Measurements from ENCODE around the gene UGT1A1. TPM values are rescaled to one million over a fixed set of nuclear protein-coding genes. Genes with fewer than 3 reads are reported as not detected.
"Not testable (repeated sequence)": the region's sequence is repeated elsewhere in the genome, so short reads cannot be mapped to it uniquely, and the experiment has no call there.

UGT1A1 gene
- total and polyA plus RNA-seq, 2 experiments from 2014 or later: not detected

DNA sequence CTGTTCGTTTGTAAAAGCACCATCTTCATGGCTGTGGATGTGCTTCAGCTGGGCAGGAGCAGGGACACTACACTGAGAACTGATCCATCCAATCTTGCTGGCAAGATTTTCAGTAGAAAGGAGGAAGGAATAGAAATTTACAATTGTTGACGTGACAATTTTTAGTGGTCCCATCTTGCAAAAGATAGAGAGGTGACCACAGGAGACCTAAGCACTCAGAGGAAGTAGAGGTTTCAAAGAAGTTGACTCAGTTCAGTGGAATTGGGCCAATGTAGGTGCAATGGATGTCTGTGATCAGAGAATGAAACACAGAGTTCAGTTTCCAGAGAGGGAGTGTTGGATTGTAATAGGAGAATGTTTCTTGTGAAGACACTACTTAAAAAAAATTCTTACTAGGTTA lies 45.9 kb upstream of the UGT1A1 start:
- no peaks in the 10 kb centered on the region for H3K9me3 ChIP-seq (ENCODE audit: low read depth)
- no peak for TF ChIP-seq EZH2phosphoT487 (IDR thresholded peaks at IDR 0.05; ENCODE audit: insufficient read depth, low read depth)
- no peak for TF ChIP-seq EZH2 (IDR thresholded peaks at IDR 0.05; ENCODE audit: insufficient read depth, poor library complexity, severe bottlenecking)

DNA sequence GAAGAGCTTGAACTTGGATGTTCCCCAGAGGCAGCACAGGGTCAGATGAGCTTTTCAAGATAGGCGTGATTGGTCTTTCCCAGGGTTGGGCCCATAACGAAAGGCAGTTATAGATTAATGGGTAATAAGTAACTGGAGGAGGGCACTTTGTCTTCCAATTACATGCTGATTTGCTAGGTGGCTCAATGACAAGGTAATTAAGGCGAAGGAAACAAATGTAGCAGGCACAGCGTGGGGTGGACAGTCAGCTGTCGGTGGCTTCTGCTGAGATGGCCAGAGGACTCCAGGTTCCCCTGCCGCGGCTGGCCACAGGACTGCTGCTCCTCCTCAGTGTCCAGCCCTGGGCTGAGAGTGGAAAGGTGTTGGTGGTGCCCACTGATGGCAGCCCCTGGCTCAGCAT lies 41.5 kb upstream of the UGT1A1 start, which contains the start of gene UGT1A4:
Gene UGT1A4, plus strand, starts transcription at position 185 of the 400 bp plus-strand sequence. Its CDS starts 85 bp downstream, at position 270.
- Histone ChIP-seq H3K36me3 (ENCODE audit: low read depth) (no peaks in the 10 kb centered on the region), H3K9me2 (ENCODE audit: insufficient read depth) (no peaks in the 10 kb centered on the region), H3K9me3 (ENCODE audit: low read depth) (no peaks in the 10 kb centered on the region), H3K4me1 (ENCODE audit: insufficient read depth) (no peaks in the 10 kb centered on the region), H3K27ac (no peak within 1 kb of the TSS), H3K9ac (no peak within 1 kb of the TSS), H4K20me1 (ENCODE audit: insufficient read depth) (no peaks in the 10 kb centered on the region), H2AFZ (no peak within 1 kb of the TSS), H3K27me3 (replicated peaks; ENCODE audit: insufficient read depth) (peaks cover 45% of the 10 kb centered on the region), H3K4me2 (ENCODE audit: unreplicated experiment) (no peak within 1 kb of the TSS), H3K79me2 (ENCODE audit: insufficient read depth) (no peaks in the 10 kb centered on the region), H3F3A (ENCODE audit: insufficient read depth) (no peaks in the 10 kb centered on the region), H3K4me3 (no peak within 1 kb of the TSS)
- in situ Hi-C loops (cut with MboI): loop anchor here (10.0 kb wide), 1 partner anchor 264 kb away; no protein-coding TSS in a partner anchor
- DNase-seq: no peak
- TF ChIP-seq EZH2phosphoT487 (IDR thresholded peaks at IDR 0.05; ENCODE audit: insufficient read depth, low read depth) (no peak), EZH2 (IDR thresholded peaks at IDR 0.05; ENCODE audit: insufficient read depth, poor library complexity, severe bottlenecking) (no peak)
- WGBS, 2 experiments (ENCODE audit: low coverage in 1 of 2, low lambda C conversion rate in 2 of 2, missing lambda C conversion rate in 2 of 2): 52 to 58% methylated on average over 7 of the region's 7 CpGs

More for the DNA sequence above, 45.9 kb upstream of the UGT1A1 start:
- Histone ChIP-seq H3F3A (ENCODE audit: insufficient read depth) (no peaks in the 10 kb centered on the region), H3K27ac (no peak overlapping the region), H3K9me2 (ENCODE audit: insufficient read depth) (no peaks in the 10 kb centered on the region), H4K20me1 (ENCODE audit: insufficient read depth) (no peaks in the 10 kb centered on the region), H3K4me3 (no peak overlapping the region), H3K27me3 (replicated peaks; ENCODE audit: insufficient read depth) (peaks cover 65% of the 10 kb centered on the region), H3K36me3 (ENCODE audit: low read depth) (no peaks in the 10 kb centered on the region), H3K79me2 (ENCODE audit: insufficient read depth) (no peaks in the 10 kb centered on the region), H3K9ac (no peak overlapping the region), H2AFZ (no peak overlapping the region), H3K4me2 (ENCODE audit: unreplicated experiment) (no peak overlapping the region), H3K4me1 (ENCODE audit: insufficient read depth) (no peaks in the 10 kb centered on the region)
- in situ Hi-C loops (cut with MboI): loop anchor here (10.0 kb wide), 1 partner anchor 259 kb away; no protein-coding TSS in a partner anchor
- DNase-seq: no peak
- 60 to 74% methylated on average over 2 of the region's 2 CpGs for WGBS, 2 experiments (ENCODE audit: low coverage in 1 of 2, low lambda C conversion rate in 2 of 2, missing lambda C conversion rate in 2 of 2)

DNA sequence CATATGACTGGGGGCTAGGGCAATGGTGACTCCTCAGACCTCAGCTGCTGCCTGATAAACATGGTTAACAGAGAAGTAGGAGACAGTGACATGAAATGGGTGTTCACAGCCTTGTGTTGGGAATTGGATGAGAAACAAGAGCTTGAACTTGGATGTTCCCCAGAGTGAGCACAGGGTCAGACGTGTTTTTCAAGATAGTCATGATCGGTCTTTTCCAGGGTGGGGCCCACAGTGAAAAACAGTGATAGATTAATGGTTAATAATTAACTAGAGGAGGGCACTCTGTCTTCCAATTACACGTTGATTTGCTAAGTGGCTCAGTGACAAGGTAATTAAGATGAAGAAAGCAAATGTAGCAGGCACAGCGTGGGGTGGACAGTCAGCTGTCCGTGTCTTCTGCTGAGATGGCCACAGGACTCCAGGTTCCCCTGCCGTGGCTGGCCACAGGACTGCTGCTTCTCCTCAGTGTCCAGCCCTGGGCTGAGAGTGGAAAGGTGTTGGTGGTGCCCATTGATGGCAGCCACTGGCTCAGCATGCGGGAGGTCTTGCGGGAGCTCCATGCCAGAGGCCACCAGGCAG lies 31.3 kb upstream of the UGT1A1 start, which contains the start of gene UGT1A3:
Gene UGT1A3, plus strand, starts transcription at position 320 of the 579 bp plus-strand sequence. Its CDS starts 85 bp downstream, at position 405.
- no peak for TF ChIP-seq EZH2 (IDR thresholded peaks at IDR 0.05; ENCODE audit: insufficient read depth, poor library complexity, severe bottlenecking)
- TF ChIP-seq EZH2phosphoT487 (IDR thresholded peaks at IDR 0.05; ENCODE audit: insufficient read depth, low read depth): no peak
- H3K79me2 ChIP-seq (ENCODE audit: insufficient read depth): no peaks in the 10 kb centered on the region
- no peaks in the 10 kb centered on the region for H4K20me1 ChIP-seq (ENCODE audit: insufficient read depth)
- H3K9me2 ChIP-seq (ENCODE audit: insufficient read depth): no peaks in the 10 kb centered on the region
- H3K27me3 ChIP-seq (replicated peaks; ENCODE audit: insufficient read depth): no peaks in the 10 kb centered on the region; the same call in 1 of the 2 replicates
- no peaks in the 10 kb centered on the region for H3K9me3 ChIP-seq (ENCODE audit: low read depth)
- H3F3A ChIP-seq (ENCODE audit: insufficient read depth): no peaks in the 10 kb centered on the region
- no peak within 1 kb of the TSS for H3K9ac ChIP-seq
- no peak within 1 kb of the TSS for H2AFZ ChIP-seq
- no peak within 1 kb of the TSS for H3K4me2 ChIP-seq (ENCODE audit: unreplicated experiment)
- H3K36me3 ChIP-seq (ENCODE audit: low read depth): no peaks in the 10 kb centered on the region
- 34 to 40% methylated on average over 8 of the region's 8 CpGs for WGBS, 2 experiments (ENCODE audit: low coverage in 1 of 2, low lambda C conversion rate in 2 of 2, missing lambda C conversion rate in 2 of 2)
- DNase-seq: no peak
- in situ Hi-C loops (cut with MboI): no loop called here
- H3K4me1 ChIP-seq (ENCODE audit: insufficient read depth): no peaks in the 10 kb centered on the region
- H3K27ac ChIP-seq: no peak within 1 kb of the TSS
- H3K4me3 ChIP-seq: no peak within 1 kb of the TSS

DNA sequence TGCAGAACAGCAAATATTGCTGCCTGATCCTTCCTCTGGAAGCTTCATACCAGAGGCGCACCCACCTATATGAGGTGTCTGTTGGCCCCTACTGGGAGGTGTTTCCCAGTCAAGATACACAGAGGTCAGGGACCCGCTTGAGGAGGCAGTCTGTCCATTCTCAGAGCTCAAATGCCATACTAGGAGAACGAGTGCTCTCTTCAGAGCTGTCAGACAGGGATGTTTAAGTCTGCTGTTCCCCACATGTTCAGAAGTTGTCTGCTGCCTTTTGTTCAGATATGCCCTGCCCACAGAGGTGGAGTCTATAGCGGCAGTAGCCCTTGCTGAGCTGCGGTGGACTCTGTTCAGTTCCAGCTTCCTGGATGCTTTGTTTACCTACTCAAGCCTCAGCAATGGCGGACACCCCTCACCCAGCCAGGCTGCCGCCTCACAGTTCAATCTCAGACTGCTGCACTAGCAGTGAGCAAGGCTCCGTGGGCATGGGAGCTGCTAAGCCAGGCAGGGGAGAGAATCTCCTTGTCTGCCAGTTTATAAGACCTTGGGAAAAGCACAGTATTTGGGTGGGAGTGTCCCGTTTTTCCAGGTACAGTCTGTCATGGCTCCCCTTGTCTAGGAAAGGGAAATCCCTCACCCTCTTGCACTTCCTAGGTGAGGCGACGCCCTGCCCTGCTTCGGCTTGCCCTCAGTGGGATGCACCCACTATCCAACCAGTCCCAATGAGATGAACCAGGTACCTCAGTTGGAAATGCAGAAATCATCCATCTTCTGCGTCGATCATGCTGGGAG lies 23.0 kb upstream of the UGT1A1 start:
- H2AFZ ChIP-seq; in situ Hi-C loops (cut with MboI); DNase-seq; H3K79me2 ChIP-seq (ENCODE audit: insufficient read depth); H3K27ac ChIP-seq; H3F3A ChIP-seq (ENCODE audit: insufficient read depth); H3K36me3 ChIP-seq (ENCODE audit: low read depth); H3K9ac ChIP-seq; H3K9me3 ChIP-seq (ENCODE audit: low read depth); H3K9me2 ChIP-seq (ENCODE audit: insufficient read depth); H3K4me2 ChIP-seq (ENCODE audit: unreplicated experiment); H3K4me1 ChIP-seq (ENCODE audit: insufficient read depth); H4K20me1 ChIP-seq (ENCODE audit: insufficient read depth); H3K4me3 ChIP-seq: not testable (repeated sequence)
- H3K27me3 ChIP-seq (replicated peaks; ENCODE audit: insufficient read depth): peaks cover 11% of the 10 kb centered on the region; the same call in 1 of the 2 replicates
- 32 to 41% methylated on average over 14 of the region's 14 CpGs for WGBS, 2 experiments (ENCODE audit: low coverage in 1 of 2, low lambda C conversion rate in 2 of 2, missing lambda C conversion rate in 2 of 2)

All from GM23248 (cell line).